ENCODE data around the gene C2orf74.

Gene C2orf74

DNA sequence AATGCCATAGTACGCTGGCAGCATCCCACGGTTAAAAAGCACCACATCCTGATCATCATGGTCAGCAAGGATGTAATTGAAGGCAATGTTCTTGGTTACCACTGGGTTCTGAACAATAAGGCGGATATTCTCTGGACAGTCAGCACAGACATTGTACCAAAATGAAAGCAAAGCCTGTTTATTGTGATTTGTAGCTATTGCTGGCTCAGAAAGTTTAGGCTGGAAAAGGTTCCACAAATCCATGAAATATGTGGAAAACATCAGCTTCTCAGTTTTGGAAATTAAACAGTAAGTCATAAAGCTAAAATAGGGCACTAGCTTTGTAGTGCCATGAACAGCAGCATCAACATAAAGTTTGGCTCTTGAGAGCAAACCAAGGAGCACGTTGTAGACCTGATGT lies 52.2 kb downstream of the C2orf74 start:
- Mint-ChIP-seq H3K27me3 (ENCODE audit: low read depth) (no peaks in the 10 kb centered on the region), H3K4me1 (no peaks in the 10 kb centered on the region), H3K27ac (no peak overlapping the region), H3K4me3 (no peak overlapping the region), H3K9me3 (no peaks in the 10 kb centered on the region), H3K36me3 (ENCODE audit: low read depth) (peaks cover 38% of the 10 kb centered on the region)
- TF ChIP-seq CTCF (IDR thresholded peaks at IDR 0.05; ENCODE audit: unreplicated experiment in 3 of 3) = no peak
